Measurements from ENCODE around the gene BEAN1.

BEAN1 gene

DNA sequence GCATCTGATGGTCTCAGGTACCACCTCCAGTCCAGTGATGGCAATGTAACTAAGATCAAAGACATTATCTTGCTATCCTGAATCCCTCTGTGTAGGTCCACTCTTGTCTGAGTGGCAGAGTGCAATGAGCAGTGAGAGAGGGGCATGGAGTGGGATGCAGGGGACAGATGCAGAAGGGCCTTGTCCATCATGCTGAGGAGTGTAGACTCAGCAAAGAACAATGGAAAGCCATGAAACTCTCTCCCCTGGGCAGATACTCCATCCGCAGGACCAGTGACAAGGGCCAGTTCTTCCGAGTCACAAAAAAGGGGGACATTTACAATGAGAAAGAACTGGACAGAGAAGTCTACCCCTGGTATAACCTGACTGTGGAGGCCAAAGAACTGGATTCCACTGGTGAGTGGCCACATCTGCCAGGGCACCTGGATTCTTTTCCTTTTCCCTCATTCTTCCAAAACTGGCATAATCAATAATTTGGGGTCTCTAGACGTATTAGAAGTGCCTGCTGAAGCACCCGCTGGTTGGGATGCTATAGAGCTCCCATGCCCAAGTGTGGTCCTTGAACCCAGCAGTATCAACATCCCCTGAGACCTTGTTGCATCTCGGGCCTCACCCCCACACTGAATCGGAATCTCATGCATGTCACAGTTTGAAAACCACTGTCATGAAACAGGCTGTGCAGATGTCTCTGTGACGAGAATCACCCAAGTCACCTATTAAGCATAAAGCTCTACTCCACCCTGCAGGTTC, 31.1 kb upstream of the BEAN1 start:
- no peak for DNase-seq

DNA sequence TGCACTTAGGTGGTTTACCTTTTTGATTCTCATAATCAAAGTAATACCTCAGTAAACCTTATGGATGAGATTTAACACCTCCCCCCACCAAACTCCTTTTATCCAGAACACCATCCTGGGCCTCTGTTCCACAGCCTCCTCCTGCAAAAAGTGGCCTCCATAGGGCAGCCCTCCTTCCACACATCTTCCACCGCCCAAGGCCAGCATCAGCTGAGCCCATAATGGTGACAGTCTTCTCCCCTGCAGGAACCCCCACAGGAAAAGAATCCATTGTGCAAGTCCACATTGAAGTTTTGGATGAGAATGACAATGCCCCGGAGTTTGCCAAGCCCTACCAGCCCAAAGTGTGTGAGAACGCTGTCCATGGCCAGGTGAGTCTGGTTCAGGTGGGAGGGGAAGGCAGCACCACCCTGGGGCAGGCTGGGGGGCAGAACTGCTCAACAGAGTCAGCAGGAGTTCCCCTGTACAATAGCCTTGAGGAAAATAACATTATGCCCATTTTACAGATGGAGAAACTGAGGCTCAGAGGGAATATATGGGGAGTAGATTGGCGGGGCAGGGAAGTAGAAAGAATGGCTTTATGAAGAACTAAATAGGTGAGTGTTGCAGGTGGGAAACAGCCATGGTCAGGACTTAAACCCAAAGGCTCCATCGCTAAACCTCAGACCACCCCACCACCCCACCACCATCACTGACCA, 29.2 kb upstream of the BEAN1 start:
- no peak for DNase-seq

DNA sequence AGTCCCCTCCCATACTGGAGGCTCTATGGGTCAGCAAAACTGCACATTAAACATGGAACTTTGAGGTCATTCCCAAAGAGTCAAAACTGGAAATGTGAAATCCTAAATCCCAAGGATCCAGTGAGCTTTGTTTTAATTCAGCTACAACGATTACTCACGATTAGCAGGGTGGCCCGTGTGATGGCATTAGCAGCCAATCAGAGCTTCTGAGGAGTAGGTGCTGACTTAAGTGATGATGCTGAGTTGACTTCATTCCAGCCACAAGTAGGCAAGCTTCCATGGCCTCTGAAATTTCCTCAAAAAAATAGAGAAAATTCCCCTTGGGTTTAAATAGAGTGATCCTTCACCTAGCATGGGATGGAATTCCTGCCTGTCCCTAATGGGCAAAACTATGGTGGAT, 28.1 kb upstream of the BEAN1 start:
- no peak for DNase-seq

- no peak for DNase-seq
These were observed 27.2 kb upstream of the BEAN1 start for GRCh38 chr16:66399930-66400329.

DNA sequence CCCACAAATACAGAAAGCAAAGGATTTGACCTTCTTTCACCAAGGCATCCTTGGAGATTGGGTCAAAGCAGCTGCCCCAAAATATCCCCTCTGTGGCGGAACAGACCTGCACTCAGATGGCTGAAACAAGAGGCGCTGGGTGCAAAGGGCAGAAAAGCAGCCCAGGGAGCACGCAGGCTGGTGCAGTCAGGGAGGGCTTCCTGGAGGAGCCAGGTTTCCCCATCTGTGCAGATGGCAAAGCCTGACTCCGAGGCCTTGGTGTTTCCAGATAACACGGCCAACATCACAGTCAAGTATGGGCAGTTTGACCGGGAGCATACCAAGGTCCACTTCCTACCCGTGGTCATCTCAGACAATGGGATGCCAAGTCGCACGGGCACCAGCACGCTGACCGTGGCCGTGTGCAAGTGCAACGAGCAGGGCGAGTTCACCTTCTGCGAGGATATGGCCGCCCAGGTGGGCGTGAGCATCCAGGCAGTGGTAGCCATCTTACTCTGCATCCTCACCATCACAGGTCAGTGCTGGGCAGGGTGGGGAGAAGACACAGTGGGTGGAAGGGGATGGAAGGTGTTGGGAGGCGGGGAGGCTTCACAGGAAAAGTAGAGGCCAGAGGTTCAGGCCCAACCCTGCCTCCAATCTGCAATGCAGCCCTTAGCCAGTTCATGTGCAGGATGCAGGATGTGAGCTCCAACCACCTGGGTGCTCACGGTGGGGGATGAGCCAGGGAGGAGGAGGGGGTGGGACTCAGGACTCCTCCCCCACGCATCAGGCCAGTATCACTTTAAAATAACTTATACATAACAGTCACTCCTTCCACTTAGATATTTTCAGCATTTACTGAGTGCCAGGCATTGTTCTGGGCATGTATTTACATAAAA, 26.4 kb upstream of the BEAN1 start:
- no peak for DNase-seq

DNA sequence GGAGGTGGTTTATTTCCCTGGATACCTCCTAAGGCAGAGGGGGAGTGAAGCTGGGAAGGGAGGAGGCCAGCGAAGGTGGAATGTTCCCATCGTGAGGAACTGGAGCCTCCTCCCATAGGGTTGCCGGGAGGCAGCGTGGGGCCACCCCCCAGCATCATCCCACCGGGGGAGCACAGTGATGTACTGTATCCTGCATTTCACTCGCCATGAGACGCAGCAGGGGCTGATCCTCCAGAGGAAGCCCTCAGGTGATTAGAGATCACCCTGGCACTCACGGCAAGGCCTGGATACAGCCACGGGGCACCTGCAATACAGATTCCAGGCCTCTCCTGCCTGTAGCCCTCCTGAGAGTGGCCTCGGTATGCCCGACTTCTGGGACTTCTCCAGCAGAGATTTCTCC, 25.5 kb upstream of the BEAN1 start:
- DNase-seq = no peak

DNA sequence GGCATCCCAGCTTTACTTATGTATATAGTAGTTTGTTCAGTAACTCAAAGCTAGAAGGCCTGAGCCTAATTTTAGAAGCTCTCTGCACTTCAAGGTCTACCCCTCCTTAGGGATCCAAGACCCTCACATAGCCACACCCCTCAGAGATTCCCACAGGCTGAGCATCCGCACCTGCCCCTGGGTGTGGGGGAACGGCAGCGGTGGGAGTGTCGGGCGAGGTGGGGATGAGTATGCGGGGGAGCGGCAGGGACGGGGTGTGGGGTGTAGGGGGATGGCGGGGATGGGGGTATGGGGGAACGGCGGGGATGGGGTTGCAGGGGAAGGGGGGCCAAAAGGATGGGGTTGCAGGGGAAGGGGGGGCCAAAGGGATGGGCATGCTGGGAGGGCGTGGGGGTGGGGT, 24.9 kb upstream of the BEAN1 start:
- no peak for DNase-seq

DNA sequence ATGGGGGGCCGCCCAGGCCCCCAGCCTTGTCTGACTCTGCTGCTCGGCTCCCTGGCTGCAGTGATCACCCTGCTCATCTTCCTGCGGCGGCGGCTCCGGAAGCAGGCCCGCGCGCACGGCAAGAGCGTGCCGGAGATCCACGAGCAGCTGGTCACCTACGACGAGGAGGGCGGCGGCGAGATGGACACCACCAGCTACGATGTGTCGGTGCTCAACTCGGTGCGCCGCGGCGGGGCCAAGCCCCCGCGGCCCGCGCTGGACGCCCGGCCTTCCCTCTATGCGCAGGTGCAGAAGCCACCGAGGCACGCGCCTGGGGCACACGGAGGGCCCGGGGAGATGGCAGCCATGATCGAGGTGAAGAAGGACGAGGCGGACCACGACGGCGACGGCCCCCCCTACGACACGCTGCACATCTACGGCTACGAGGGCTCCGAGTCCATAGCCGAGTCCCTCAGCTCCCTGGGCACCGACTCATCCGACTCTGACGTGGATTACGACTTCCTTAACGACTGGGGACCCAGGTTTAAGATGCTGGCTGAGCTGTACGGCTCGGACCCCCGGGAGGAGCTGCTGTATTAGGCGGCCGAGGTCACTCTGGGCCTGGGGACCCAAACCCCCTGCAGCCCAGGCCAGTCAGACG, 24.4 kb upstream of the BEAN1 start:
- DNase-seq = no peak

GRCh38 chr16:66403531-66404145, 23.5 kb upstream of the BEAN1 start:
- no peak for DNase-seq

DNA sequence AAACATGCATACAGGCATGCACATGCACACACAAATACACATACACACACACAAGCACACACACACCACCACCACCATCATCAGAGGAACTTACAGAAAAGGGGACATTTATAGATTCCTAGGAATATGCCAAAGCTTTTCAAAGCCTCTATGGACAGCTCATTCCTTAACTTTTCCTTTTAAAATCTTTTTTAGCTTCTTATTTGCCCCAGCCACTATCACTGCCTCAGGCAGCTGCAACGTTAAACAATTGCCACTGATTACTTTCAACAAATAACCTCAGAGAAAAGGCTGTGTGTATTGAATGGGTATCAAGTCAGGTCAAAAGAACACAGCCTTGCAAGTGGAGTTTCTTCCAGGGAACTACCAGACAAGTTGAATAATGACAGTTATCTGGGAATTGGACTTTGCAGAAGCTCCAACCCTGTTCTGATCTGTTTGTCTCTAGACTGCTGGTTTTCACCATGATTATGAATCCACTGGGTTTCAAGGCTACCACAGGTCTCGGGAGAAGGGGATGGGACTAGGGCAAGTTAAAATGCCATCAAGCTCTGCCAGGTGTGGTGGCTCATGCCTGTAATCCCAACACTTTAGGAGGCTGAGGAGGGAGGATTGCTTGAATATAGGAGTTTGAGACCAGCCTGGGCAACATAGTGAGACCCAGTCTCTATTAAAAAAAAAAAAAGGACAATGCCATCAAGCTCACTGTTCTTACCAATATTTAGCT, 21.9 kb upstream of the BEAN1 start:
- DNase-seq = no peak

DNA sequence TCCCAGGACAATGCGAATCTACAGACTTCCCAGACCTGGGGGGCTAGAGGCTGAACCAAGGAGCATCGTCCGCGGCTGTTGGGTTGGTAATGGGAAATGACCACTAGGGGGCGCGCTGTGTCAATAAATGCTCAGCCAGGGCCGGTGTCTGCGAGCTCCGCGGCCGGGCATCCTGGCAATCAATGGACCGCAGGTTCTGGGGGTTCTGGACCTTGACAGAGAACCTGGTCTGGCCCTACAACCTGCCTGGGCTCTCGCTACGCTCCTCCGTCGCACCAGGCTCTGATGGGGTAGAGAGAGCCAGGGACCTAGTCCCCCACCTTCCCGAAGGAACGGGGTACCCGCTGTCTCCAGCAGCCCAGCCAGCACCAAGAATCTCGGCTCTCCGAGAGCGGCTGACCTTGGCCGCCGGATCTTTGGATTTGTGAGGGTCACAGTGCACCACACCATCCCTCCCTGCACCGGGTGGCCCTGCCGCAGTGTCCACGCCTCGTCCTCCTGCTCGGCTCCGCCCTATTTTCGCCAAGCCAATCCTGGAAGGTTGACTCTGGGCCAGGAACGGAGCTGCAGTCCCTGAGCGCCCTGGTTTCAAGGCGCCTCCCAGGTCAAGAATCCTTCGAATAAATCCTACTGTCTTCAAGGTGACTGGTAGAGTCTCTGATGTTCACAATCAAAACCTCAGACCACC, 20.4 kb upstream of the BEAN1 start:
- DNase-seq = peak; percentile 61 to 93 (median 86)

DNA sequence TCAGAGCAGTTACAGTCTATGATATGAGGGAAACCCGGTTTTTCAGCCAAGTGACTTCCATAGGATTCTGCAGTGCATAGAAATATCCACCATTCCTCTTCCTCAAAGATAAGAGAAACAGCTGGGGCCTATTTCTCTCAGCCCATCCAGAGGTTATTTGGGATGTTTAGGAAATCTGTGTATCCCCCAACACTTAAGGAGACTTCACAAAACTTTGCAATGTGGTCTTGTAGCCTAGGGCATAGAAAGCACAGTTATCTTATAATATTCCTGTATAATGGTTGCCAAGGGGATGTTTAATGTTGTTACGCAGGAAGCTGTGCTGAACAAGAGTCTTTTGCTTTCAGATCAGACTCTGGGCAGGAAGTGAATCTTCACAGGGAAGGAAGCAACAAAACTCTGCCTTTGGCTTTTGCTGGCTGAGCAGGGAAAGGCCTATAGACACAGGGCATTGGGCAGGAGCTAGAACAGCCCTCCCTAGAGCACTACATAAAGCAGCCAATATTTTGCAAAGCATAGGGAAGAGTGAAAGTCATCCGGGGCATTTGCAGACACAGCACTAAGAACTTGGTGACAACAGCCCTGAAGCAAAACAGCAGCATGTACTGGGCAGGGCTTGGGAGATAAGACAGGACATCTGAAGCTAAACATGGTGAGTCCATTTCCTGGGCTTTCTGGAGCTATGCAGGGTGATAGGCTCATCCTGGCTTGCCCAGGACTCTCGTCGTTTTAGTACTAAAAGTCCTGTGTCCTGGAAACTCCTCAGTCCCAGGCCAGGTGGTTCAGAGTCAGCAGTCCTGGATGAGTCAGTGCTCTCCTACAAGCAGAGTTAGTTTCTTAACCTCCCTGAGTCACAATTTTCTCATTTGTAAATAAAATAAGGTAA, 18.7 kb upstream of the BEAN1 start:
- no peak for DNase-seq

GRCh38 chr16:66409156-66409555, 17.9 kb upstream of the BEAN1 start:
- DNase-seq = no peak

- DNase-seq = no peak
These were observed 14.9 kb upstream of the BEAN1 start for GRCh38 chr16:66412182-66412581.

DNA sequence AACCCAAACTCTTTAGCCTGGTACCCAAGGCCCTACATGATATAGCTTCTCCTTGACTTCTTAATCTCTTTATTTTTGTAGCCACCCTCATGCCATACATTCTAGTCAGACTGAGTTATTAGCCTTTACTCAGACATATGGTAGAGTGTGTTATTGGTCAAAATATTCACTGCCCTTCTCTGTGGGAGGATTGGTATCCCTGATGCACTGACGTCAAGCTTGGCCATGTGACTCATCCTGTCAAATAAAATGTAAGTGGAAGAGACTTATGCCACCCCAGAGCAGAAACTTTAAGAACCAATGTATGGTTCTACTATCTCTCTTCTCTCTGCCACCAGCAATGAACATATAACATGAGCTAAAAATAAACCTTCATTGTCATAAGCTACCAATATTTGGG, 12.2 kb upstream of the BEAN1 start:
- no peak for DNase-seq

- DNase-seq = no peak
These were observed 11.0 kb upstream of the BEAN1 start for GRCh38 chr16:66416136-66416535.

DNA sequence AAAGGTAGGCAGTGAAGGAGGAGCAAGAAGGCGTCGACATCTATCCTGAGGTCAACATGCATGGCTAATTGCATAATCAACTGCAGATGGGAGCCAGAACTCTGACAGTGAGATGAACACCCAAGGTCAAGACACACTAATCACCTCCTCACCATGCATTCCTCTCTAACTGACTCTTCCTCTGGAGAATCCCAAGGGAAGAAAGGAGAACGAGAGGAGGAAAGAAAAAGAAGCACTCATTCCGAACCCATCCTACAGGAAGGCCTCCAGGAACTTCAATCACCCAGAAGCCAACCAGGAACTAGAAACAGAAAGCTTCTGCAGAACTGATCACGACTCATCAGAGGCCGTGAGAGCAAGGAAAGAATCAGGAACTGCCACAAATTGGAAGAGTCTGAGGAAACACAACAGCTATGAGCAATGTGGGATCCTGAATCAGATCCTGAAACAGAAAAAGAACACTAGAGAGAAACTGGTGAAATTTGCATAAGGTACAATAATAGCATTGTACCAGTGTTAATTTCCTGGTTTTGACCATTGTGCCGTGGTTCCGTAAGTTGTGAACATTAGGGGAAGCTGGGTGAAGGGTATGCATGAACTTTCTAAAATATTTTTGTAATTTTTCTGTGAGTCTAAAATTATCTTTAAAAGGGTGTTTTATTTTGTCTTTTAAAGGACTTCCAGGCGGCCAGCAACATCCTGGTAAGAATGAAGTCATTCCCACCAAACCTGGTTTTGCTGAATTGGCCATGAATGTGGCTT, 10.0 kb upstream of the BEAN1 start:
- DNase-seq = no peak

DNA sequence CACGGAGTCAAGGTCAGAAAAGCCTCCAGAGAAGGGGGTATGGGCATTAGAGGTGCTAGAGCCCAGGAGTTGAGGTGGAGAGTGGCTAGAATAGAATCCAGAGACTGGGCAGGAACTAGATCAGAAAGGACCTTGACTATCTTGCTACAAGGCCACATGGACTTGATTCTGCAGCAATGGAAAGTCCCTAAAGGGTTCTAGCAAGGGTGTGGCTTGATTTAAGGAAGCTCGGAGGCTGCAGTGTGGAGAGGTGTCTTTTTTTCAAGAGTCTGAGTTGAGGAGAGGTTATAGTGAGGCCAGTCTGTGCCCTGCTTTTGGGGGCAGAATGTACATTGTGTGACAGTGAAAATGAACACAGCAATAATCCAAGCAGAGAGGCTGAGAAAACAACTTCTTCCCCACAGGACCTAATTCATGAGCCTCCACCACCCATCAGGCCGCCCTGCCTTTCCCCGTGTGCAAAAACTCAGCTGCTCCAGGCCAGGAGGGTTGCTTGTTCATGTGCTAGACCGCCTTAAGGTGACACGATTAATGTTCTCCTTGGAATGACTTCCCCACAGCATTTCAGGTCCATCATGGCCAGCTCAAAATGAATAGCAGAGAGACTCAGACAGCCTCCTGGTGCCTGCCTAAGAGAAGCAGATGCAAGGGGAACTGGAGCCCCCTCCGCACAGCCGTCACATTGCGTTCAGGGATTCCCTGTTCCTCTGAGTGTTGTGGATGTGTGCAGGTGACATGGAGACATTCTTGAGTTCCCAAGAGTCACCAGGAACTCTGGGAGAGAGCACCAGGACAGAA, 8.7 kb upstream of the BEAN1 start:
- DNase-seq = no peak

DNA sequence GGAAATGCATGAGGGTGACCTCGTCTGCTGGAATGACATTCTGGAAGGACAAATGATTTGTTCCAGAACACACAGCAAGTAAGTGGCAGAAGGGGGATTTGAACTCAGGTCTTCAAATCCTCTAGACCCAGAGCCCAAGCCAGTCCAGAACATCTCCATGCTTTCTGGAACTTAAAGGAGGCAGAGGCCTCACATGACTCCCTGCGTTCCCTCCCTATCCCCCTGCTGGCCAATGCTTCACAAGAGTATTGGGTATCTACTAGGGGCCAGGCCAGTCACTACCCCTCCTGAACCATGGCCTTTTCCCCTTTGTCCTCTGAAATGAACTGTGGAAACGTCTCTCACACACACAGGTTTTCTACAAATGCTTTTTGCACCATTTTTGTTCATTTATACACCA, 7.6 kb upstream of the BEAN1 start:
- DNase-seq = no peak

Data from activated naive CD4-positive, alpha-beta T cell (primary cell).